K562 (cell line): Measurements from ENCODE around the gene G6PC3. TPM values are rescaled to one million over a fixed set of nuclear protein-coding genes. Genes with fewer than 3 reads are reported as not detected.

Experiments
- BCL6 ChIP-seq: fragments of 250-450 bp; sonication (Bioruptor Pico); IDR thresholded peaks from 2 replicates; pipeline ENCODE4 v1.4.0; 2020
- DACH1 ChIP-seq: fragments of 450-650 bp; IDR thresholded peaks from 2 replicates; pipeline ENCODE4 v1.6.1; 2018; ENCODE audit not compliant: partially characterized antibody
- ETV1 ChIP-seq: fragments of 450-650 bp; conservative IDR thresholded peaks from 2 replicates; pipeline ENCODE4 v1.6.1; 2016; ENCODE audit warnings: missing genetic modification characterization, control low read depth, low read depth, missing compliant biosample characterization
- FOXA3 ChIP-seq, 2 experiments: fragments of 450-650 bp in 1 of 2; sonication (generic) in 1 of 2; formaldehyde crosslinking; IDR thresholded peaks in 1 of 2; conservative IDR thresholded peaks in 1 of 2; 2 replicates each; pipeline versions ENCODE4 v1.4.0 to v1.8.0; 2020 to 2022; ENCODE audit warnings: mild to moderate bottlenecking in 2 of 2, missing genetic modification reagents in 1 of 2
- KAT2B ChIP-seq: IDR thresholded peaks from one replicate; pipeline ENCODE4 v1.6.1; 2012; ENCODE audit warnings: low read depth, mild to moderate bottlenecking, control low read depth, inconsistent platforms, low read length, moderate library complexity
- MAFF ChIP-seq: IDR thresholded peaks from 2 replicates; pipeline ENCODE4 v1.6.1; 2012; ENCODE audit warnings: low read length, improper control_type of control experiment
- MAFG ChIP-seq: fragments of 450-650 bp; conservative IDR thresholded peaks from 2 replicates; pipeline ENCODE4 v1.6.1; 2016; ENCODE audit warnings: missing genetic modification characterization, missing compliant biosample characterization
- POLR2AphosphoS5 ChIP-seq: IDR thresholded peaks from 2 replicates; pipeline ENCODE4 v1.6.1; 2011; ENCODE audit warnings: mild to moderate bottlenecking, low read depth, low read length, moderate library complexity; ENCODE audit not compliant: control insufficient read depth, insufficient read depth
- RFX7 ChIP-seq: fragments of 250-450 bp; sonication (Bioruptor Pico); IDR thresholded peaks from 2 replicates; pipeline ENCODE4 v1.5.1; 2021; ENCODE audit warnings: mild to moderate bottlenecking
- SAFB2 ChIP-seq: fragments of 200-400 bp; formaldehyde crosslinking; IDR thresholded peaks from 2 replicates; pipeline ENCODE4 v1.6.1; 2018; ENCODE audit warnings: borderline replicate concordance, low read length, low read depth, moderate library complexity; ENCODE audit not compliant: severe bottlenecking
- SP1 ChIP-seq: sonication (generic); formaldehyde crosslinking; IDR thresholded peaks from 2 replicates; pipeline ENCODE4 v1.8.1; 2022; ENCODE audit warnings: mild to moderate bottlenecking, missing genetic modification reagents
- ZFX ChIP-seq: sonication (generic); formaldehyde crosslinking; IDR thresholded peaks from 2 replicates; pipeline ENCODE4 v1.8.0; 2022; ENCODE audit warnings: mild to moderate bottlenecking, missing genetic modification reagents, moderate library complexity
- ZNF324 ChIP-seq: fragments of 250-450 bp; sonication (Bioruptor Pico); IDR thresholded peaks from 2 replicates; pipeline ENCODE4 v1.4.0; 2020; ENCODE audit warnings: mild to moderate bottlenecking
- polyA plus RNA-seq, 8 experiments: library from polyadenylated mRNA; depleted of rRNA in 4 of 8; stranded (reverse) in 5 of 8; unstranded in 3 of 8; fragments of >200 nt; fragmentation: Nextera tagmentation in 2 of 8; fragmentation: Illumina TruSeq in 1 of 8; extraction: Ambion mirVana in 2 of 8; extraction: Trizol in 1 of 8; gene quantifications; 2 replicates each; pipeline versions ENCODE4 v1.2.1 to v1.2.3, GENCODE V29; 2011 to 2014; ENCODE audit warnings: inconsistent platforms in 1 of 8, missing spikeins in 1 of 8
- total RNA-seq, 7 experiments: library from RNA; depleted of rRNA in 6 of 7; stranded (reverse); fragments of >200 nt in 6 of 7; fragmentation: Illumina TruSeq in 2 of 7; extraction: Trizol in 2 of 7; gene quantifications; 2 replicates each; pipeline versions ENCODE4 v1.2.1 to v1.2.3, GENCODE V29; 2011 to 2021; ENCODE audit warnings: low replicate concordance in 1 of 7
- TF ChIP-seq, protein P1 (sequence below): IDR thresholded peaks from 3 replicates; pipeline ENCODE4 v1.6.1; 2011; ENCODE audit warnings: borderline replicate concordance, mild to moderate bottlenecking, moderate library complexity; ENCODE audit not compliant: insufficient read length; ENCODE audit errors: extremely low read depth
- TF ChIP-seq, protein P2 (sequence below), 2 experiments: fragments of 450-650 bp in 1 of 2; sonication (generic) in 1 of 2; formaldehyde crosslinking; conservative IDR thresholded peaks; 2 replicates each; pipeline versions ENCODE4 v1.4.0 to v1.8.1; 2020 to 2022; ENCODE audit warnings: mild to moderate bottlenecking in 1 of 2, missing genetic modification reagents in 1 of 2
- TF ChIP-seq, protein P3 (sequence below): fragments of 450-650 bp; IDR thresholded peaks from 2 replicates; pipeline ENCODE4 v1.6.1; 2016; ENCODE audit warnings: low read depth, mild to moderate bottlenecking, moderate library complexity
- TF ChIP-seq, protein P4 (sequence below): fragments of 250-450 bp; sonication (Bioruptor Pico); IDR thresholded peaks from 2 replicates; pipeline ENCODE4 v1.5.0; 2021; ENCODE audit warnings: mild to moderate bottlenecking, borderline replicate concordance
- TF ChIP-seq, protein P5 (sequence below): fragments of 250-450 bp; sonication (Bioruptor Pico); IDR thresholded peaks from 2 replicates; pipeline ENCODE4 v1.8.0; 2022; ENCODE audit warnings: inconsistent platforms, mild to moderate bottlenecking, moderate library complexity, borderline replicate concordance

Gene G6PC3
- total and polyA plus RNA-seq, 9 of the 15 experiments (the other 6 are each of a cell fraction or from before 2014, with no cell fraction given) = 10.4 to 57.8 (median 31.1) TPM

DNA sequence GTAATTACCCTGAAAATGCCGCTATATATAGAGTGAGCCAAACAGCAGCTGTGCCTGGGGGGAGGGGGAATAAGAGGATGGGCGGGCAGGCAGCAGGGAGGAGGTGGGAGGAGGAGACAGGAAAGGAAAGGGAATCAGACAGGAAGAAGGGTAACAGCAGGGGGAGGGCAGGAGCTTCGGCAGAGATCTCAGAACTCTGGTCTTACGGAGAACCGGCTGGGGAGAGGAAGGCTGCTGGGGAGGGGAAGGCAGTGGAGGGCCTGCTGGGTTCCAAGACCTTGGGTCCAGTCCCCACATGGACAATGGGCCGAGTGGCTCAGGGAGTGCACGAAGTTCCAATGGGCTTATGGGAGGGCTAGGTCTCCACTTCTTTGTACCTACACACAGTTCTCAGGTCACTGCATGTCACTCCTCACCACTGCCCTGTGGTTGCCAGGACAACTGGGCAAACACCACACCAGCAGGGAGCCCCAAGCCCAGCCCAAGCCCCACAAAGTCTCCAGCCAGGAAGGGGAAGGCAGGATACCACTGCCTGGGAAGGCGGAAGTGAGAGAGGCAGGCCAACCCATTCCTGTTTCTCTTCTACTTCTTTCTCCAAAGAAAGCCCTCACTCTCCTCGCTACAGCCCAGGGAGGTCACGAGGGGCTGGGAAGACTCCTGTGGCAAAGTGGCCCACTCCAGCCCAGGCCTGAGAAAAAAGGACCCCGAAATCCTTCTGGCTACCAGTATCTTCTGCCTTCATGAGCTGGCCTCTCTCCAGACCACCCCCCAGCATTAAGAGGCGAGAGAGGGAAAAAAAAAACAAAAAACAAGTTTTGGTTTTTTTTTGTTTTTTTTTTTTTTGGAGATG is 25.3 kb downstream of the G6PC3 start (continued):
- TF ChIP-seq, protein P1, sequence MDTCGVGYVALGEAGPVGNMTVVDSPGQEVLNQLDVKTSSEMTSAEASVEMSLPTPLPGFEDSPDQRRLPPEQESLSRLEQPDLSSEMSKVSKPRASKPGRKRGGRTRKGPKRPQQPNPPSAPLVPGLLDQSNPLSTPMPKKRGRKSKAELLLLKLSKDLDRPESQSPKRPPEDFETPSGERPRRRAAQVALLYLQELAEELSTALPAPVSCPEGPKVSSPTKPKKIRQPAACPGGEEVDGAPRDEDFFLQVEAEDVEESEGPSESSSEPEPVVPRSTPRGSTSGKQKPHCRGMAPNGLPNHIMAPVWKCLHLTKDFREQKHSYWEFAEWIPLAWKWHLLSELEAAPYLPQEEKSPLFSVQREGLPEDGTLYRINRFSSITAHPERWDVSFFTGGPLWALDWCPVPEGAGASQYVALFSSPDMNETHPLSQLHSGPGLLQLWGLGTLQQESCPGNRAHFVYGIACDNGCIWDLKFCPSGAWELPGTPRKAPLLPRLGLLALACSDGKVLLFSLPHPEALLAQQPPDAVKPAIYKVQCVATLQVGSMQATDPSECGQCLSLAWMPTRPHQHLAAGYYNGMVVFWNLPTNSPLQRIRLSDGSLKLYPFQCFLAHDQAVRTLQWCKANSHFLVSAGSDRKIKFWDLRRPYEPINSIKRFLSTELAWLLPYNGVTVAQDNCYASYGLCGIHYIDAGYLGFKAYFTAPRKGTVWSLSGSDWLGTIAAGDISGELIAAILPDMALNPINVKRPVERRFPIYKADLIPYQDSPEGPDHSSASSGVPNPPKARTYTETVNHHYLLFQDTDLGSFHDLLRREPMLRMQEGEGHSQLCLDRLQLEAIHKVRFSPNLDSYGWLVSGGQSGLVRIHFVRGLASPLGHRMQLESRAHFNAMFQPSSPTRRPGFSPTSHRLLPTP = no peak
- no peak for TF ChIP-seq KAT2B
- TF ChIP-seq, protein P2, sequence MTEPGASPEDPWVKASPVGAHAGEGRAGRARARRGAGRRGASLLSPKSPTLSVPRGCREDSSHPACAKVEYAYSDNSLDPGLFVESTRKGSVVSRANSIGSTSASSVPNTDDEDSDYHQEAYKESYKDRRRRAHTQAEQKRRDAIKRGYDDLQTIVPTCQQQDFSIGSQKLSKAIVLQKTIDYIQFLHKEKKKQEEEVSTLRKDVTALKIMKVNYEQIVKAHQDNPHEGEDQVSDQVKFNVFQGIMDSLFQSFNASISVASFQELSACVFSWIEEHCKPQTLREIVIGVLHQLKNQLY (CRISPR knock-in tag; conservative IDR thresholded peaks at IDR 0.05) = no peak
- peak; percentile 86 for TF ChIP-seq ETV1 (tag)
- TF ChIP-seq BCL6 (CRISPR knock-in tag) = no peak
- TF ChIP-seq FOXA3 (CRISPR knock-in tag; conservative IDR thresholded peaks at IDR 0.05 in 1 of 2, IDR thresholded peaks at IDR 0.05 in 1 of 2) = no peak
- TF ChIP-seq, protein P3, sequence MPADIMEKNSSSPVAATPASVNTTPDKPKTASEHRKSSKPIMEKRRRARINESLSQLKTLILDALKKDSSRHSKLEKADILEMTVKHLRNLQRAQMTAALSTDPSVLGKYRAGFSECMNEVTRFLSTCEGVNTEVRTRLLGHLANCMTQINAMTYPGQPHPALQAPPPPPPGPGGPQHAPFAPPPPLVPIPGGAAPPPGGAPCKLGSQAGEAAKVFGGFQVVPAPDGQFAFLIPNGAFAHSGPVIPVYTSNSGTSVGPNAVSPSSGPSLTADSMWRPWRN = no peak
- TF ChIP-seq, protein P4, sequence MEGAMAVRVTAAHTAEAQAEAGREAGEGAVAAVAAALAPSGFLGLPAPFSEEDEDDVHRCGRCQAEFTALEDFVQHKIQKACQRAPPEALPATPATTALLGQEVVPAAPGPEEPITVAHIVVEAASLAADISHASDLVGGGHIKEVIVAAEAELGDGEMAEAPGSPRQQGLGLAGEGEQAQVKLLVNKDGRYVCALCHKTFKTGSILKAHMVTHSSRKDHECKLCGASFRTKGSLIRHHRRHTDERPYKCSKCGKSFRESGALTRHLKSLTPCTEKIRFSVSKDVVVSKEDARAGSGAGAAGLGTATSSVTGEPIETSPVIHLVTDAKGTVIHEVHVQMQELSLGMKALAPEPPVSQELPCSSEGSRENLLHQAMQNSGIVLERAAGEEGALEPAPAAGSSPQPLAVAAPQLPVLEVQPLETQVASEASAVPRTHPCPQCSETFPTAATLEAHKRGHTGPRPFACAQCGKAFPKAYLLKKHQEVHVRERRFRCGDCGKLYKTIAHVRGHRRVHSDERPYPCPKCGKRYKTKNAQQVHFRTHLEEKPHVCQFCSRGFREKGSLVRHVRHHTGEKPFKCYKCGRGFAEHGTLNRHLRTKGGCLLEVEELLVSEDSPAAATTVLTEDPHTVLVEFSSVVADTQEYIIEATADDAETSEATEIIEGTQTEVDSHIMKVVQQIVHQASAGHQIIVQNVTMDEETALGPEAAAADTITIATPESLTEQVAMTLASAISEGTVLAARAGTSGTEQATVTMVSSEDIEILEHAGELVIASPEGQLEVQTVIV = no peak
- no peak for TF ChIP-seq ZFX (CRISPR knock-in tag)
- peak; percentile 69 for TF ChIP-seq POLR2AphosphoS5
- no peak for TF ChIP-seq ZNF324 (CRISPR knock-in tag)
- TF ChIP-seq RFX7 (CRISPR knock-in tag) = no peak
- no peak for TF ChIP-seq SP1 (CRISPR knock-in tag)
- TF ChIP-seq DACH1 = peak; percentile 68
- TF ChIP-seq, protein P5, sequence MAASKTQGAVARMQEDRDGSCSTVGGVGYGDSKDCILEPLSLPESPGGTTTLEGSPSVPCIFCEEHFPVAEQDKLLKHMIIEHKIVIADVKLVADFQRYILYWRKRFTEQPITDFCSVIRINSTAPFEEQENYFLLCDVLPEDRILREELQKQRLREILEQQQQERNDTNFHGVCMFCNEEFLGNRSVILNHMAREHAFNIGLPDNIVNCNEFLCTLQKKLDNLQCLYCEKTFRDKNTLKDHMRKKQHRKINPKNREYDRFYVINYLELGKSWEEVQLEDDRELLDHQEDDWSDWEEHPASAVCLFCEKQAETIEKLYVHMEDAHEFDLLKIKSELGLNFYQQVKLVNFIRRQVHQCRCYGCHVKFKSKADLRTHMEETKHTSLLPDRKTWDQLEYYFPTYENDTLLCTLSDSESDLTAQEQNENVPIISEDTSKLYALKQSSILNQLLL (CRISPR knock-in tag) = no peak
- TF ChIP-seq SAFB2 = no peak
- TF ChIP-seq MAFF = no peak
- no peak for TF ChIP-seq MAFG (tag)
